IgD-negative memory B cell (primary cell): ENCODE results near the gene COPG2. TPM values are rescaled to one million over a fixed set of nuclear protein-coding genes. Genes with fewer than 3 reads are reported as not detected.
A peak's percentile ranks its signal among the peaks of the same experiment; 100 is the strongest.
"Not testable (repeated sequence)": the region's sequence is repeated elsewhere in the genome, so short reads cannot be mapped to it uniquely, and the experiment has no call there.

Experiments
- H3K27ac Mint-ChIP-seq, 3 donors: one replicate each; pipeline ENCODE4 v1.8.0; 2020 to 2022; ENCODE audit warnings: mild to moderate bottlenecking in 3 of 3, mixed read lengths in 3 of 3, moderate library complexity in 1 of 3
- H3K27me3 Mint-ChIP-seq: one replicate; pipeline ENCODE4 v1.8.0; 2021; ENCODE audit warnings: mixed read lengths
- H3K36me3 Mint-ChIP-seq: one replicate; pipeline ENCODE4 v1.8.0; 2020; ENCODE audit warnings: mild to moderate bottlenecking, mixed read lengths
- H3K4me1 Mint-ChIP-seq, 3 donors: one replicate each; pipeline ENCODE4 v1.8.0; 2020 to 2022; ENCODE audit warnings: mixed read lengths in 3 of 3, mild to moderate bottlenecking in 1 of 3
- H3K4me3 Mint-ChIP-seq, 4 donors: one replicate each; pipeline ENCODE4 v1.8.0; 2020 to 2022; ENCODE audit warnings: mild to moderate bottlenecking in 4 of 4, mixed read lengths in 4 of 4, moderate library complexity in 3 of 4
- H3K9me3 Mint-ChIP-seq, 3 donors: one replicate each; pipeline ENCODE4 v1.8.0; 2020 to 2021; ENCODE audit warnings: mixed read lengths in 3 of 3, mild to moderate bottlenecking in 1 of 3
- polyA plus RNA-seq: library from polyadenylated mRNA; unstranded; fragments of 300-500 nt; fragmentation: Illumina TruSeq; gene quantifications from one replicate; pipeline ENCODE4 v1.2.3, GENCODE V29; 2021

Gene COPG2
- polyA plus RNA-seq, 1 donor from 2014 or later, result 2.3 TPM

GRCh38 chr7:130627775-130628174, 40.8 kb downstream of the COPG2 start:
- Mint-ChIP-seq H3K27ac (no peak overlapping the region), H3K4me3 (no peak overlapping the region), H3K4me1 (peaks cover 0 to 2% (median 0%) of the 10 kb centered on the region in 3 donors), H3K27me3 (no peaks in the 10 kb centered on the region), H3K36me3 (peaks cover 15% of the 10 kb centered on the region), H3K9me3 (peaks cover 10 to 19% (median 12%) of the 10 kb centered on the region in 3 donors)

- Mint-ChIP-seq H3K36me3 (peaks cover 21% of the 10 kb centered on the region), H3K27me3 (no peaks in the 10 kb centered on the region), H3K9me3 (peaks cover 7 to 13% (median 8%) of the 10 kb centered on the region in 3 donors), H3K4me1 (no peaks in the 10 kb centered on the region), H3K4me3 (no peak overlapping the region), H3K27ac (no peak overlapping the region)
These were observed 45.7 kb downstream of the COPG2 start for GRCh38 chr7:130622866-130623265.

- H3K9me3 Mint-ChIP-seq, result no peaks in the 10 kb centered on the region
- peaks cover 33% of the 10 kb centered on the region for H3K36me3 Mint-ChIP-seq
- no peaks in the 10 kb centered on the region for H3K4me1 Mint-ChIP-seq
- H3K27ac Mint-ChIP-seq, result no peak overlapping the region
- no peaks in the 10 kb centered on the region for H3K27me3 Mint-ChIP-seq
- no peak overlapping the region for H3K4me3 Mint-ChIP-seq
These were observed 53.0 kb downstream of the COPG2 start for GRCh38 chr7:130615583-130615982.

- Mint-ChIP-seq H3K27ac (no peak overlapping the region), H3K9me3 (no peaks in the 10 kb centered on the region), H3K4me3 (no peak overlapping the region), H3K4me1 (no peaks in the 10 kb centered on the region), H3K27me3 (no peaks in the 10 kb centered on the region), H3K36me3 (peaks cover 38% of the 10 kb centered on the region)
These were observed 54.1 kb downstream of the COPG2 start for GRCh38 chr7:130614449-130614848.

GRCh38 chr7:130611218-130611617, 57.3 kb downstream of the COPG2 start:
- H3K4me1 Mint-ChIP-seq, result no peaks in the 10 kb centered on the region
- peaks cover 0 to 12% (median 0%) of the 10 kb centered on the region in 3 donors for H3K9me3 Mint-ChIP-seq
- no peak overlapping the region for H3K4me3 Mint-ChIP-seq
- no peaks in the 10 kb centered on the region for H3K27me3 Mint-ChIP-seq
- no peak overlapping the region for H3K27ac Mint-ChIP-seq
- H3K36me3 Mint-ChIP-seq, result peaks cover 32% of the 10 kb centered on the region

GRCh38 chr7:130607066-130607465, 61.5 kb downstream of the COPG2 start:
- H3K4me1 Mint-ChIP-seq, H3K4me3 Mint-ChIP-seq, H3K27ac Mint-ChIP-seq, H3K27me3 Mint-ChIP-seq: not testable (repeated sequence)
- H3K9me3 Mint-ChIP-seq, result peaks cover 0 to 12% (median 0%) of the 10 kb centered on the region in 3 donors
- peaks cover 27% of the 10 kb centered on the region for H3K36me3 Mint-ChIP-seq

- Mint-ChIP-seq H3K9me3 (peaks cover 0 to 12% (median 0%) of the 10 kb centered on the region in 3 donors), H3K27ac (no peak overlapping the region), H3K36me3 (peaks cover 24% of the 10 kb centered on the region)
These were observed 62.4 kb downstream of the COPG2 start for GRCh38 chr7:130606161-130606560.

GRCh38 chr7:130598056-130598455, 70.5 kb downstream of the COPG2 start:
- peaks cover 1 to 8% (median 4%) of the 10 kb centered on the region in 3 donors for H3K9me3 Mint-ChIP-seq
- H3K27ac Mint-ChIP-seq, result no peak overlapping the region
- H3K4me3 Mint-ChIP-seq, result no peak overlapping the region
- H3K36me3 Mint-ChIP-seq, result peaks cover 13% of the 10 kb centered on the region
- H3K27me3 Mint-ChIP-seq, result no peaks in the 10 kb centered on the region
- H3K4me1 Mint-ChIP-seq, result peaks cover 0 to 3% (median 0%) of the 10 kb centered on the region in 3 donors

More at GRCh38 chr7:130606161-130606560, 62.4 kb downstream of the COPG2 start:
- Mint-ChIP-seq H3K27me3 (no peaks in the 10 kb centered on the region), H3K4me3 (peak overlapping the region in 1 of 4 donors; percentile 25), H3K4me1 (no peaks in the 10 kb centered on the region)

- Mint-ChIP-seq H3K4me3 (no peak overlapping the region), H3K9me3 (peaks cover 1 to 8% (median 4%) of the 10 kb centered on the region in 3 donors), H3K27me3 (no peaks in the 10 kb centered on the region), H3K36me3 (peaks cover 9% of the 10 kb centered on the region), H3K27ac (no peak overlapping the region), H3K4me1 (peaks cover 0 to 3% (median 0%) of the 10 kb centered on the region in 3 donors)
These were observed 72.6 kb downstream of the COPG2 start for GRCh38 chr7:130595986-130596385.

GRCh38 chr7:130593033-130593432, 75.5 kb downstream of the COPG2 start:
- peaks cover 8% of the 10 kb centered on the region for H3K36me3 Mint-ChIP-seq
- H3K4me1 Mint-ChIP-seq, result peaks cover 0 to 3% (median 0%) of the 10 kb centered on the region in 3 donors

GRCh38 chr7:130591464-130591863, 77.1 kb downstream of the COPG2 start:
- H3K4me1 Mint-ChIP-seq, H3K27ac Mint-ChIP-seq, H3K4me3 Mint-ChIP-seq, H3K9me3 Mint-ChIP-seq, H3K36me3 Mint-ChIP-seq, H3K27me3 Mint-ChIP-seq: not testable (repeated sequence)

More at GRCh38 chr7:130593033-130593432, 75.5 kb downstream of the COPG2 start:
- H3K4me3 Mint-ChIP-seq, result no peak overlapping the region
- H3K27me3 Mint-ChIP-seq, result no peaks in the 10 kb centered on the region
- peaks cover 4 to 8% (median 4%) of the 10 kb centered on the region in 3 donors for H3K9me3 Mint-ChIP-seq
- no peak overlapping the region for H3K27ac Mint-ChIP-seq

- not testable (repeated sequence) for H3K4me1 Mint-ChIP-seq, H3K27me3 Mint-ChIP-seq, H3K27ac Mint-ChIP-seq, H3K4me3 Mint-ChIP-seq, H3K36me3 Mint-ChIP-seq, H3K9me3 Mint-ChIP-seq
These were observed 82.6 kb downstream of the COPG2 start for GRCh38 chr7:130585932-130586331.

- not testable (repeated sequence) for H3K36me3 Mint-ChIP-seq, H3K4me1 Mint-ChIP-seq, H3K4me3 Mint-ChIP-seq, H3K27me3 Mint-ChIP-seq, H3K27ac Mint-ChIP-seq
- peaks cover 0 to 12% (median 2%) of the 10 kb centered on the region in 3 donors for H3K9me3 Mint-ChIP-seq
These were observed 93.4 kb downstream of the COPG2 start for GRCh38 chr7:130575110-130575509.

- not testable (repeated sequence) for H3K4me1 Mint-ChIP-seq, H3K27me3 Mint-ChIP-seq, H3K27ac Mint-ChIP-seq, H3K4me3 Mint-ChIP-seq
- H3K36me3 Mint-ChIP-seq, result peaks cover 10% of the 10 kb centered on the region
- peaks cover 7 to 12% (median 11%) of the 10 kb centered on the region in 3 donors for H3K9me3 Mint-ChIP-seq
These were observed 98.4 kb downstream of the COPG2 start for GRCh38 chr7:130570144-130570543.

- Mint-ChIP-seq H3K36me3 (peaks cover 10% of the 10 kb centered on the region), H3K9me3 (peaks cover 7 to 12% (median 11%) of the 10 kb centered on the region in 3 donors), H3K4me1 (peaks cover 0 to 4% (median 2%) of the 10 kb centered on the region in 3 donors), H3K27ac (no peak overlapping the region), H3K4me3 (peak overlapping the region in 1 of 4 donors; percentile 33), H3K27me3 (no peaks in the 10 kb centered on the region)
These were observed 101.7 kb downstream of the COPG2 start for GRCh38 chr7:130566898-130567280.

- Mint-ChIP-seq H3K4me3 (peak overlapping the region in 1 of 4 donors; percentile 63), H3K27me3 (no peaks in the 10 kb centered on the region), H3K4me1 (peaks cover 0 to 4% (median 2%) of the 10 kb centered on the region in 3 donors), H3K36me3 (peaks cover 10% of the 10 kb centered on the region), H3K27ac (no peak overlapping the region), H3K9me3 (peaks cover 7 to 12% (median 11%) of the 10 kb centered on the region in 3 donors)
These were observed 102.2 kb downstream of the COPG2 start for GRCh38 chr7:130566168-130566897.
